OCI-LY3 (cell line): ENCODE results near the gene AKR1A1.
A peak's percentile ranks its signal among the peaks of the same experiment; 100 is the strongest.

Experiments used
- H2AFZ ChIP-seq: fragments of 200-600, 300-600 bp; shearing (Covaris generic); 2 replicates; pipeline ENCODE4 v1.6.0; 2014; ENCODE audit warnings: antibody characterized with exemption, low read depth, low read length
- H3K27ac ChIP-seq: fragments of 200-600, 300-600 bp; sonication (generic); 2 replicates; pipeline ENCODE4 v1.5.1; 2014; ENCODE audit warnings: mild to moderate bottlenecking, low read length, moderate library complexity, mixed read lengths
- H3K27me3 ChIP-seq: fragments of 200-600, 300-600 bp; sonication (generic); 2 replicates; pipeline ENCODE4 v1.6.1; 2014; ENCODE audit warnings: low read depth, low read length, mixed read lengths
- H3K36me3 ChIP-seq: fragments of 200-600, 300-600 bp; sonication (generic); replicated peaks from 2 replicates; pipeline ENCODE3; 2014; ENCODE audit warnings: low read depth, low read length, mixed read lengths
- H3K4me1 ChIP-seq: fragments of 300-600, 200-600 bp; sonication (generic); 2 replicates; pipeline ENCODE4 v1.6.1; 2014; ENCODE audit warnings: low read length, mixed read lengths
- H3K4me2 ChIP-seq: fragments of 200-600, 300-600 bp; sonication (generic); 2 replicates; pipeline ENCODE4 v1.6.1; 2014; ENCODE audit warnings: low read length, mixed read lengths
- H3K4me3 ChIP-seq: fragments of 300-600, 200-600 bp; sonication (generic); 2 replicates; pipeline ENCODE4 v1.5.1; 2014; ENCODE audit warnings: antibody characterized with exemption, mild to moderate bottlenecking, low read length, moderate library complexity
- H3K79me2 ChIP-seq: fragments of 300-600, 200-600 bp; shearing (Covaris generic); 2 replicates; pipeline ENCODE4 v1.6.1; 2014; ENCODE audit warnings: mild to moderate bottlenecking, low read length, mixed read lengths
- H3K9ac ChIP-seq: fragments of 300-600, 200-600 bp; shearing (Covaris generic); 2 replicates; pipeline ENCODE4 v1.6.0; 2014; ENCODE audit warnings: mild to moderate bottlenecking, low read length, moderate library complexity
- H3K9me3 ChIP-seq: fragments of 200-600, 300-600 bp; shearing (Covaris generic); 2 replicates; pipeline ENCODE4 v1.6.1; 2014; ENCODE audit warnings: low read length, mixed read lengths; ENCODE audit not compliant: insufficient read depth
- H4K20me1 ChIP-seq: fragments of 200-600, 300-600 bp; sonication (generic); 2 replicates; pipeline ENCODE4 v1.6.1; 2016; ENCODE audit warnings: low read length, mixed read lengths; ENCODE audit not compliant: insufficient read depth
- CTCF ChIP-seq: fragments of 200-600, 300-600 bp; sonication (generic); IDR thresholded peaks from 2 replicates; pipeline ENCODE4 v1.5.1; 2014; ENCODE audit warnings: antibody characterized with exemption, low read length, low read depth
- EZH2phosphoT487 ChIP-seq: fragments of 200-600 bp; shearing (Covaris generic); IDR thresholded peaks from 2 replicates; pipeline ENCODE4 v1.6.1; 2018; ENCODE audit warnings: antibody characterized with exemption, mixed run types, low read depth

AKR1A1 gene

GRCh38 chr1:45545553-45546310 is 4.9 kb upstream of the AKR1A1 start:
- Histone ChIP-seq H3K27ac (peak overlapping the region; percentile 51), H4K20me1 (no peaks in the 10 kb centered on the region), H3K9ac (peak overlapping the region; percentile 11; the same call in 1 of the 2 replicates), H3K4me2 (peak overlapping the region; percentile 96), H3K36me3 (no peaks in the 10 kb centered on the region), H2AFZ (0 out of 2 replicates have a peak overlapping the region, but pooled peaks have one; percentile 23), H3K9me3 (no peaks in the 10 kb centered on the region), H3K4me1 (peaks cover 31% of the 10 kb centered on the region), H3K27me3 (no peaks in the 10 kb centered on the region), H3K4me3 (peak overlapping the region; percentile 39), H3K79me2 (peaks cover 1% of the 10 kb centered on the region; the same call in 1 of the 2 replicates)
- TF ChIP-seq EZH2phosphoT487 (no peak), CTCF (no peak)

GRCh38 chr1:45551684-45552083 is 1.1 kb downstream of the AKR1A1 start:
- TF ChIP-seq CTCF (no peak), EZH2phosphoT487 (no peak)
- Histone ChIP-seq H3K4me3 (peak overlapping the region; percentile 94), H3K4me1 (peaks cover 7% of the 10 kb centered on the region), H3K36me3 (peaks cover 10% of the 10 kb centered on the region), H2AFZ (no peak overlapping the region), H4K20me1 (no peaks in the 10 kb centered on the region), H3K27me3 (no peaks in the 10 kb centered on the region), H3K9me3 (no peaks in the 10 kb centered on the region), H3K27ac (peak overlapping the region; percentile 72; the same call in 1 of the 2 replicates), H3K79me2 (peaks cover 36% of the 10 kb centered on the region), H3K4me2 (peak overlapping the region; percentile 95), H3K9ac (peak overlapping the region; percentile 92)

- Histone ChIP-seq H3K4me1 (peaks cover 7% of the 10 kb centered on the region), H3K4me2 (no peak overlapping the region), H4K20me1 (no peaks in the 10 kb centered on the region), H3K27ac (no peak overlapping the region), H3K4me3 (peak overlapping the region; percentile 18; the same call in 1 of the 2 replicates), H3K27me3 (no peaks in the 10 kb centered on the region), H2AFZ (no peak overlapping the region), H3K9me3 (no peaks in the 10 kb centered on the region), H3K9ac (no peak overlapping the region), H3K36me3 (peaks cover 10% of the 10 kb centered on the region), H3K79me2 (peaks cover 39% of the 10 kb centered on the region)
- TF ChIP-seq EZH2phosphoT487 (no peak), CTCF (no peak)
Measured at GRCh38 chr1:45552331-45552730, 1.7 kb downstream of the AKR1A1 start.

- Histone ChIP-seq H3K4me2 (no peak overlapping the region), H3K4me1 (peaks cover 7% of the 10 kb centered on the region), H3K9me3 (no peaks in the 10 kb centered on the region), H3K36me3 (peaks cover 13% of the 10 kb centered on the region), H3K9ac (no peak overlapping the region), H3K79me2 (peaks cover 47% of the 10 kb centered on the region), H3K27me3 (no peaks in the 10 kb centered on the region), H3K27ac (no peak overlapping the region), H2AFZ (no peak overlapping the region), H4K20me1 (no peaks in the 10 kb centered on the region), H3K4me3 (no peak overlapping the region)
- TF ChIP-seq EZH2phosphoT487 (no peak), CTCF (no peak)
Measured at GRCh38 chr1:45554198-45554597, 3.6 kb downstream of the AKR1A1 start.
